K562 (cell line): ENCODE results near the gene RUNX3. TPM values are rescaled to one million over a fixed set of nuclear protein-coding genes. Genes with fewer than 3 reads are reported as not detected.

Source experiments
- ATAC-seq: fragments of 200-7000 bp; cut with Tn5 transposase; 3 replicates; pipeline ENCODE4 v1.9.1; 2020; ENCODE audit warnings: moderate library complexity
- BruUV-seq: library from RNA; stranded (reverse); fragments of 400-500 nt; replicated peaks from 2 replicates; lab custom pipeline; 2021; lab: Mats Ljungman, UMichigan
- CTCF ChIA-PET: fragments of 300-600 bp; formaldehyde crosslinking; extraction: SDS; loops from one replicate; lab custom pipeline; 2021; ENCODE audit warnings: low intra/inter-chr PET ratio; lab: Yijun Ruan, JAX
- POLR2A ChIA-PET: fragments of 300-600, 350-650 bp; sonication (Branson Sonifier 250); formaldehyde crosslinking; extraction: SDS; loops from one replicate; lab custom pipeline; 2021; ENCODE audit warnings: antibody characterized with exemption, inconsistent platforms; lab: Yijun Ruan, JAX
- DNase-seq, 4 experiments: peaks; one replicate each; pipeline versions ENCODE4 v3.0.0 to v3.0.0-alpha.2; 2011 to 2018; ENCODE audit warnings: low spot score in 3 of 4, mixed read lengths in 3 of 4; ENCODE audit errors: extremely low read depth in 1 of 4
- FAIRE-seq: peaks from 2 replicates; lab custom pipeline; 2011; peaks lifted over from hg19 to GRCh38; lab: Jason Lieb, UNC
- H2AFZ ChIP-seq: 2 replicates; pipeline ENCODE4 v1.6.0; 2011; ENCODE audit warnings: low read depth, low read length, control low read depth, inconsistent platforms
- H3K27ac ChIP-seq: fragments of 200-600 bp; 3 replicates; pipeline ENCODE4 v1.8.0; 2011; ENCODE audit warnings: low read depth, mild to moderate bottlenecking, control low read depth, inconsistent platforms, low read length, moderate library complexity, mixed read lengths; ENCODE audit errors: extremely low read depth
- H3K27me3 ChIP-seq, 2 experiments: fragments of 300-600 bp in 1 of 2; 2 replicates in 1 of 2; 3 replicates in 1 of 2; pipeline versions ENCODE4 v1.6.0 to v1.8.0; 2011; ENCODE audit warnings: inconsistent platforms in 2 of 2, low read length in 2 of 2, mild to moderate bottlenecking in 1 of 2, mixed read lengths in 1 of 2, moderate library complexity in 1 of 2; ENCODE audit not compliant: control insufficient read depth in 2 of 2, insufficient read depth in 2 of 2
- H3K36me3 ChIP-seq: fragments of 300-600 bp; 3 replicates; pipeline ENCODE4 v1.8.0; 2011; ENCODE audit warnings: mild to moderate bottlenecking, low read length, inconsistent platforms; ENCODE audit not compliant: control insufficient read depth, insufficient read depth
- H3K4me1 ChIP-seq, 2 experiments: fragments of 200-600 bp in 1 of 2; replicated peaks in 1 of 2; 2 replicates in 1 of 2; 3 replicates in 1 of 2; pipeline versions ENCODE4 v1.5.1 to v1.8.0; 2011; ENCODE audit warnings: inconsistent platforms in 2 of 2, low read length in 2 of 2, mild to moderate bottlenecking in 1 of 2, mixed read lengths in 1 of 2, moderate library complexity in 1 of 2; ENCODE audit not compliant: control insufficient read depth in 2 of 2, insufficient read depth in 2 of 2
- H3K4me2 ChIP-seq: 2 replicates; pipeline ENCODE4 v1.6.1; 2011; ENCODE audit warnings: low read length, control low read depth, inconsistent platforms, mixed read lengths; ENCODE audit not compliant: insufficient read depth
- H3K4me3 ChIP-seq: fragments of 200-600 bp; sonication (generic), shearing (Covaris generic); 2 replicates; pipeline ENCODE4 v1.5.1; 2016; ENCODE audit warnings: control low read depth, inconsistent platforms
- H3K79me2 ChIP-seq: fragments of 200-600 bp; 3 replicates; pipeline ENCODE4 v1.8.0; 2011; ENCODE audit warnings: low read length, inconsistent platforms; ENCODE audit not compliant: control insufficient read depth, insufficient read depth
- H3K9ac ChIP-seq, 2 experiments: 2 replicates each; pipeline versions ENCODE4 v1.6.0 to v1.6.1; 2011; ENCODE audit warnings: low read depth in 2 of 2, low read length in 2 of 2, control low read depth in 1 of 2, inconsistent platforms in 1 of 2, mild to moderate bottlenecking in 1 of 2, mixed read lengths in 1 of 2; ENCODE audit not compliant: insufficient read depth in 1 of 2
- H3K9me1 ChIP-seq: one replicate; pipeline ENCODE4 v1.6.0; 2011; ENCODE audit warnings: inconsistent platforms, mild to moderate bottlenecking, low read length, moderate library complexity; ENCODE audit not compliant: control insufficient read depth, insufficient read depth
- H3K9me3 ChIP-seq: replicated peaks from 2 replicates; pipeline ENCODE4 v1.5.1; 2011; ENCODE audit warnings: low read depth, low read length, inconsistent platforms; ENCODE audit not compliant: control insufficient read depth, insufficient read depth
- H4K20me1 ChIP-seq: replicated peaks from 2 replicates; pipeline ENCODE4 v1.6.1; 2011; ENCODE audit warnings: low read length, inconsistent platforms, mixed read lengths; ENCODE audit not compliant: control insufficient read depth, insufficient read depth
- BRF1 ChIP-seq: IDR thresholded peaks from 3 replicates; pipeline ENCODE4 v1.6.1; 2011; ENCODE audit warnings: borderline replicate concordance, mild to moderate bottlenecking; ENCODE audit not compliant: insufficient read length; ENCODE audit errors: extremely low read depth
- CXXC5 ChIP-seq: fragments of 250-450 bp; sonication (Bioruptor Pico); IDR thresholded peaks from 2 replicates; pipeline ENCODE4 v1.8.0; 2022; ENCODE audit warnings: inconsistent platforms, mild to moderate bottlenecking, moderate library complexity
- DEAF1 ChIP-seq: fragments of 450-650 bp; formaldehyde crosslinking; IDR thresholded peaks from 2 replicates; pipeline ENCODE4 v1.4.0; 2020; ENCODE audit warnings: mild to moderate bottlenecking, moderate library complexity
- FIP1L1 ChIP-seq: fragments of 200-400 bp; formaldehyde crosslinking; IDR thresholded peaks from 2 replicates; pipeline ENCODE4 v1.6.1; 2018; ENCODE audit warnings: mild to moderate bottlenecking, low read depth, low read length; ENCODE audit not compliant: poor library complexity, severe bottlenecking
- GTF2B ChIP-seq: IDR thresholded peaks from 2 replicates; pipeline ENCODE4 v1.6.1; 2011; ENCODE audit not compliant: insufficient read length; ENCODE audit errors: extremely low read depth
- HMBOX1 ChIP-seq: sonication (generic); IDR thresholded peaks from 2 replicates; pipeline ENCODE4 v1.6.1; 2016
- HNRNPL ChIP-seq: fragments of 200-400 bp; formaldehyde crosslinking; IDR thresholded peaks from 2 replicates; pipeline ENCODE4 v1.6.1; 2017; ENCODE audit warnings: low read depth, mild to moderate bottlenecking, low read length
- KDM4B ChIP-seq, 2 experiments: fragments of 450-650 bp in 1 of 2; sonication (generic) in 1 of 2; IDR thresholded peaks; 2 replicates each; pipeline ENCODE4 v1.6.1; 2016 to 2017; ENCODE audit warnings: borderline replicate concordance in 2 of 2, antibody characterized with exemption in 1 of 2, low read depth in 1 of 2, mild to moderate bottlenecking in 1 of 2
- MYBL2 ChIP-seq, 2 experiments: fragments of 450-650 bp in 1 of 2; sonication (generic) in 1 of 2; formaldehyde crosslinking in 1 of 2; IDR thresholded peaks; 2 replicates each; pipeline versions ENCODE4 v1.6.1 to v1.8.1; 2017 to 2022; ENCODE audit warnings: borderline replicate concordance in 1 of 2, inconsistent platforms in 1 of 2, low read depth in 1 of 2, mild to moderate bottlenecking in 1 of 2, missing genetic modification reagents in 1 of 2, moderate library complexity in 1 of 2
- RBM25 ChIP-seq: fragments of 200-400 bp; formaldehyde crosslinking; IDR thresholded peaks from 2 replicates; pipeline ENCODE4 v1.6.1; 2018; ENCODE audit warnings: low read length, low read depth, moderate library complexity; ENCODE audit not compliant: severe bottlenecking
- ZBTB33 ChIP-seq: sonication (generic); formaldehyde crosslinking; IDR thresholded peaks from 2 replicates; pipeline ENCODE4 v1.8.1; 2023; ENCODE audit warnings: mild to moderate bottlenecking, missing genetic modification reagents
- ZNF121 ChIP-seq: sonication (generic); formaldehyde crosslinking; conservative IDR thresholded peaks from 2 replicates; pipeline ENCODE4 v1.8.0; 2022; ENCODE audit warnings: missing genetic modification reagents
- ZNF512 ChIP-seq: IDR thresholded peaks from 2 replicates; pipeline ENCODE4 v1.6.1; 2016; ENCODE audit warnings: missing genetic modification characterization, missing compliant biosample characterization
- WGBS: fragments of 100-300 bp; shearing (Covaris generic); methylation state at CpG from one replicate; pipeline ENCODE4 v1.1.6; 2016; ENCODE audit warnings: low coverage, mixed read lengths; ENCODE audit not compliant: insufficient coverage; ENCODE audit errors: missing lambda C conversion rate; 5-methylcytosine and 5-hydroxymethylcytosine counted together
- in situ Hi-C: fragments of 300-500 bp; cut with MboI; formaldehyde crosslinking; loops from 4 replicates; pipeline ENCODE4 v1.15.0; 2018; ENCODE audit warnings: inconsistent platforms, mixed read lengths
- intact Hi-C: fragments of 100-400 bp; cut with micrococcal nuclease; formaldehyde crosslinking; loops from 2 replicates; pipeline ENCODE4 v1.14.2; 2022
- polyA plus RNA-seq, 8 experiments: library from polyadenylated mRNA; depleted of rRNA in 4 of 8; stranded (reverse) in 5 of 8; unstranded in 3 of 8; fragments of >200 nt; fragmentation: Nextera tagmentation in 2 of 8; fragmentation: Illumina TruSeq in 1 of 8; extraction: Ambion mirVana in 2 of 8; extraction: Trizol in 1 of 8; gene quantifications; 2 replicates each; pipeline versions ENCODE4 v1.2.1 to v1.2.3, GENCODE V29; 2011 to 2014; ENCODE audit warnings: inconsistent platforms in 1 of 8, missing spikeins in 1 of 8
- total RNA-seq, 7 experiments: library from RNA; depleted of rRNA in 6 of 7; stranded (reverse); fragments of >200 nt in 6 of 7; fragmentation: Illumina TruSeq in 2 of 7; extraction: Trizol in 2 of 7; gene quantifications; 2 replicates each; pipeline versions ENCODE4 v1.2.1 to v1.2.3, GENCODE V29; 2011 to 2021; ENCODE audit warnings: low replicate concordance in 1 of 7

Gene RUNX3
- total and polyA plus RNA-seq, 9 of the 15 experiments (the other 6 are each of a cell fraction or from before 2014, with no cell fraction given) = 0.01 to 0.64 (median 0.09) TPM

GRCh38 chr1:24906760-24907490 lies 23.2 kb downstream of the RUNX3 start:
- no peaks in the 10 kb centered on the region; the same call in 1 of the 2 replicates for H3K9me3 ChIP-seq
- H3K27me3 ChIP-seq = peaks cover 16 to 41% of the 10 kb centered on the region in 2 experiments; a peak in 4 of 5 replicates
- no peak overlapping the region for H2AFZ ChIP-seq
- intact Hi-C loops (no loop called here), in situ Hi-C loops (loop anchor here (5.0 kb wide), 1 partner anchor 55 kb away; no protein-coding TSS in a partner anchor)
- H3K27ac ChIP-seq = no peak overlapping the region
- no peaks in the 10 kb centered on the region for H3K36me3 ChIP-seq
- BruUV-seq = no TSS peak
- ATAC-seq (no peak), FAIRE-seq (no peak), DNase-seq (no peak)
- 27% methylated on average over 20 of the region's 20 CpGs for WGBS
- CTCF ChIA-PET = no interaction called here
- H3K79me2 ChIP-seq = no peaks in the 10 kb centered on the region
- H4K20me1 ChIP-seq = 0 out of 2 replicates have a peak, but pooled peaks cover 8% of the 10 kb centered on the region
- H3K9ac ChIP-seq = no peak overlapping the region
- H3K9me1 ChIP-seq = no peaks in the 10 kb centered on the region
- H3K4me1 ChIP-seq = peaks cover 6 to 35% of the 10 kb centered on the region in 2 experiments
- no peak overlapping the region for H3K4me3 ChIP-seq
- no peak overlapping the region for H3K4me2 ChIP-seq
- POLR2A ChIA-PET = no interaction called here
- no peak for TF ChIP-seq HMBOX1
- TF ChIP-seq MYBL2 (IDR thresholded peaks at IDR 0.05; ENCODE audit: low read depth) = no peak
- TF ChIP-seq MYBL2 (CRISPR knock-in tag; IDR thresholded peaks at IDR 0.05; ENCODE audit: borderline replicate concordance) = no peak
- no peak for TF ChIP-seq DEAF1 (CRISPR knock-in tag)
- TF ChIP-seq GTF2B = no peak
- no peak for TF ChIP-seq FIP1L1
- TF ChIP-seq ZBTB33 (CRISPR knock-in tag) = no peak
- TF ChIP-seq KDM4B (IDR thresholded peaks at IDR 0.05; ENCODE audit: borderline replicate concordance in 2 of 2, low read depth in 1 of 2) = no peak
- no peak for TF ChIP-seq RBM25
- TF ChIP-seq ZNF512 (tag) = no peak
- TF ChIP-seq CXXC5 = no peak
- no peak for TF ChIP-seq BRF1
- no peak for TF ChIP-seq HNRNPL
- TF ChIP-seq ZNF121 (CRISPR knock-in tag) = no peak
